ENCODE measurements around the gene SOX1. TPM values are rescaled to one million over a fixed set of nuclear protein-coding genes. Genes with fewer than 3 reads are reported as not detected.

Gene SOX1
- total and polyA plus RNA-seq, 2 of the 13 experiments (the other 11 are each of a cell fraction or from before 2014, with no cell fraction given): not detected

DNA sequence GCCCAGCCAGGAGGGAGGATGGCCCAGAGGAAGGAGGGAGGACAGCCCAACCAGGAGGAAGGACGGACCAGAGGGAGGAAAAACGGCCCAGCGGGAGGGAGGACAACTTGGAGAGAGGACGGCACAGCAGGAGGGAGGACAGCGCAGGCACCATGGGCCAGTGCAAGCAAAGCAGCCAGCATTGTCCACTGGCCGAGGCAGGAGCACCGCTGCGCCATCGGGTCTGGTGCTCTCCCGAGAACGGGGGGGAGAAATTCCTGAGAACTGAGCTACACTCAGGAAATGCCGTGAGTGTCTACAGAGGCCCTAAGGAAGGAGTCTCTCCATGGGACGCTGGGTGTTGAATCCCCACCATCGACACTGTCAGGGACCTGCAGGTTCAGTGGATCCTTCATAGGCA is 38.5 kb upstream of the SOX1 start:
- in situ Hi-C loops (cut with HindIII; ENCODE audit: extremely low pct_ligation_motif_present, low pct_unique_long_range_greater_than_20kb): no loop called here
- TF ChIP-seq SMAD9 (CRISPR knock-in tag; IDR thresholded peaks at IDR 0.05) (no peak), ZNF263 (CRISPR knock-in tag; IDR thresholded peaks at IDR 0.05) (peak; percentile 36; the same call in 1 of the 2 replicates)

DNA sequence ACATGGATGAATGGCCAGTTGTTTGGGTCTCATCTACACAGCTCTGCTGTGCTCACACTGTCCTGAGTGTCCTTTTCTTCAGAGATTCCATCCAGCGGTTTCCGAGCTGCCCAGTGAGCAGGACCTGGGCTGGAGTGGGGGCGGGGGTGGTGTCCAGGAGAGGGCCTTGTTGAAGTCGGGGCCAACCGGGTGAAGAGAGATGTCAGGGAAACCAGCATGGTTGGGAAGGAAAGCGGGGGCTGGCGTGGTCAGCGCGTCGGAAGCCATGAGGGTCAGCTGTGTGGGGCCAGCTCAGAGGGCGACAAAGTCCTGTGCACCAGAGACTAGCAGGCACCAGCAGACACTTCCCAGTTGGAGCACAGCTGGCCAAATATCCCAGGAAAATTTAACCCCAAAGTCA is 37.8 kb upstream of the SOX1 start:
- no peak for ATAC-seq
- Histone ChIP-seq H3K79me2 (ENCODE audit: insufficient read depth, low read length) (no peaks in the 10 kb centered on the region), H3K9me3 (ENCODE audit: low read length) (no peaks in the 10 kb centered on the region), H3K9ac (ENCODE audit: insufficient read depth, low read depth, low read length) (no peak overlapping the region), H2AFZ (ENCODE audit: low read length) (no peak overlapping the region), H3K36me3 (replicated peaks in 1 of 2; ENCODE audit: control insufficient read depth in 1 of 2, insufficient read depth in 2 of 2, low read length in 2 of 2) (no peaks in the 10 kb centered on the region), H3K4me3 (replicated peaks in 1 of 3; ENCODE audit: insufficient read depth in 1 of 3, low read depth in 2 of 3, low read length in 3 of 3) (no peak overlapping the region), H3K27me3 (ENCODE audit: control insufficient read depth in 1 of 2, insufficient read depth in 2 of 2, low read length in 2 of 2) (peaks cover 5 to 70% of the 10 kb centered on the region in 2 experiments), H3K4me1 (ENCODE audit: insufficient read depth, low read length) (no peaks in the 10 kb centered on the region), H4K20me1 (ENCODE audit: insufficient read depth, low read length) (no peaks in the 10 kb centered on the region), H3K27ac (ENCODE audit: extremely low read length, insufficient read depth, low read length) (no peak overlapping the region), H3K4me2 (ENCODE audit: low read depth, low read length) (no peak overlapping the region)
- FAIRE-seq: no peak
- in situ Hi-C loops (cut with HindIII; ENCODE audit: extremely low pct_ligation_motif_present, low pct_unique_long_range_greater_than_20kb): no loop called here
- DNase-seq (ENCODE audit: low spot score): no peak
- WGBS (ENCODE audit: low lambda C conversion rate): 31% methylated on average over 11 of the region's 11 CpGs
- POLR2A ChIA-PET: no interaction called here
- TF ChIP-seq SSRP1 (CRISPR knock-in tag; IDR thresholded peaks at IDR 0.05) (no peak), NR2F6 (IDR thresholded peaks at IDR 0.05) (no peak), NR2F6 (CRISPR knock-in tag; IDR thresholded peaks at IDR 0.05) (no peak), JARID2 (CRISPR knock-in tag; IDR thresholded peaks at IDR 0.05; ENCODE audit: insufficient replicate concordance) (no peak), ZBTB37 (CRISPR knock-in tag; IDR thresholded peaks at IDR 0.05) (no peak), ZFP36L2 (CRISPR knock-in tag; IDR thresholded peaks at IDR 0.05) (no peak), NAIF1 (CRISPR knock-in tag; IDR thresholded peaks at IDR 0.05; ENCODE audit: borderline replicate concordance) (no peak), MAF1 (CRISPR knock-in tag; IDR thresholded peaks at IDR 0.05; ENCODE audit: borderline replicate concordance) (no peak), ZBTB3 (CRISPR knock-in tag; IDR thresholded peaks at IDR 0.05; ENCODE audit: borderline replicate concordance, low read depth) (no peak), ZSCAN31 (CRISPR knock-in tag; IDR thresholded peaks at IDR 0.05; ENCODE audit: low read depth) (no peak), EP300 (IDR thresholded peaks at IDR 0.05; ENCODE audit: low read depth in 2 of 2, low read length in 2 of 2) (no peak), EP300 (CRISPR knock-in tag; IDR thresholded peaks at IDR 0.05; ENCODE audit: borderline replicate concordance) (no peak), MTA1 (CRISPR knock-in tag; IDR thresholded peaks at IDR 0.05; ENCODE audit: borderline replicate concordance) (no peak), SOX13 (IDR thresholded peaks at IDR 0.05) (no peak), SOX13 (CRISPR knock-in tag; conservative IDR thresholded peaks at IDR 0.05 in 1 of 2, IDR thresholded peaks at IDR 0.05 in 1 of 2) (no peak), PHB2 (IDR thresholded peaks at IDR 0.05; ENCODE audit: partially characterized antibody) (no peak), ZNF331 (CRISPR knock-in tag; IDR thresholded peaks at IDR 0.05) (no peak), ZFP37 (CRISPR knock-in tag; IDR thresholded peaks at IDR 0.05; ENCODE audit: borderline replicate concordance) (no peak)
- intact Hi-C loops (cut with micrococcal nuclease; ENCODE audit: unreplicated experiment): no loop called here
- BruUV-seq (replicated peaks): no TSS peak
- CTCF ChIA-PET (ENCODE audit: low intra/inter-chr PET ratio, low total read pairs): no interaction called here

More for the DNA sequence above, 38.5 kb upstream of the SOX1 start:
- H3K4me3 ChIP-seq (replicated peaks in 1 of 3; ENCODE audit: insufficient read depth in 1 of 3, low read depth in 2 of 3, low read length in 3 of 3): no peak overlapping the region
- POLR2A ChIA-PET: no interaction called here
- no peak overlapping the region for H3K4me2 ChIP-seq (ENCODE audit: low read depth, low read length)
- H3K27ac ChIP-seq (ENCODE audit: extremely low read length, insufficient read depth, low read length): no peak overlapping the region
- no peak for DNase-seq (ENCODE audit: low spot score)
- BruUV-seq (replicated peaks): no TSS peak
- 10% methylated on average over 10 of the region's 14 CpGs for WGBS (ENCODE audit: low lambda C conversion rate)
- intact Hi-C loops (cut with micrococcal nuclease; ENCODE audit: unreplicated experiment): no loop called here
- no peak overlapping the region for H2AFZ ChIP-seq (ENCODE audit: low read length)
- FAIRE-seq: no peak
- no peak for ATAC-seq
- H3K9me3 ChIP-seq (ENCODE audit: low read length): no peaks in the 10 kb centered on the region
- no peaks in the 10 kb centered on the region for H3K79me2 ChIP-seq (ENCODE audit: insufficient read depth, low read length)
- no peak overlapping the region for H3K9ac ChIP-seq (ENCODE audit: insufficient read depth, low read depth, low read length)
- no peaks in the 10 kb centered on the region for H3K36me3 ChIP-seq (replicated peaks in 1 of 2; ENCODE audit: control insufficient read depth in 1 of 2, insufficient read depth in 2 of 2, low read length in 2 of 2)
- H4K20me1 ChIP-seq (ENCODE audit: insufficient read depth, low read length): no peaks in the 10 kb centered on the region
- peaks cover 5 to 70% of the 10 kb centered on the region in 2 experiments for H3K27me3 ChIP-seq (ENCODE audit: control insufficient read depth in 1 of 2, insufficient read depth in 2 of 2, low read length in 2 of 2)
- H3K4me1 ChIP-seq (ENCODE audit: insufficient read depth, low read length): no peaks in the 10 kb centered on the region
- CTCF ChIA-PET (ENCODE audit: low intra/inter-chr PET ratio, low total read pairs): no interaction called here
